ENCODE results near the gene GAPDH.

GAPDH gene

DNA sequence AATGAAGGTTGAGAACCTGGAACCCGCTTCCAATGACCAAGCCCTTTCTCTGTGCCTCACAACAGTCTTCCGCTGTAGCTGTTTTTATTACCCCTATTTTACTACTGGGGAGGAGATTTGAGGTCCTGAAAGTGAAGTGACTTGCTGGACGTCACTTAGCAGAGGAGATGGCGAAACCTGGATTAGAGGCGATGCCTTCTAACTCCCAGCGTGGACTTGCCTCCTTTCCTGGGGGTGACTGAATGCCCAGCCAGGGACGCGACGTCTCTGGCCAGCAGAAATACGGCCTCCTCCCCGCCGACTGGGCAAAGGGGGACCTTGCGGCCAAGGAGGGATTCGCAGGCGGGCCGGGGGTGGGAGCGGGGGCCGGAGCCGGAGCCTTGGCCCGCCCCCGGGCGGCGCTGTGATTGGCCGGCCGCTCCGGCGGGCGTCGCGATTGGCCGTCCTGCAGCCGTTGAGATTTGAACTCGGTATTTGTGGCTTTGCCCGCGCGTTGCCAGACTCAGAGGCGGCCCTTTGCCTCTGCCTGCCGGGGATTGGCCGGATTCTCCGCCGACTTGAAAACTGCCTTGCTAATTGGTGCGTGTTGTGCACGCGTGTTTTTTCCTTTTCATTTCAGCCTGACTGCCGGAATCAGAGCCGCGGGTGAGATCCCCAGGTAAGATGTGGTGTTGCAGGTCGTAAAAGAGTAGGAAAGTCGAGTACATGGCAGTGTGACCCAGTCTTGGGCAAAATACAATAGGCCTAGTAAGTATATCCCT, 40.6 kb upstream of the GAPDH start, which contains the start of gene NCAPD2 (continued):
- 0 out of 2 replicates have a peak, but pooled peaks have one; percentile 32 for TF ChIP-seq ZNF561 (tag by site-specific recombination; IDR thresholded peaks at IDR 0.05; ENCODE audit: borderline replicate concordance)
- TF ChIP-seq ZNF837 (tag by site-specific recombination; IDR thresholded peaks at IDR 0.05) = no peak
- no peak for TF ChIP-seq ZNF621 (tag by site-specific recombination; IDR thresholded peaks at IDR 0.05)
- peak; percentile 73; the same call in 1 of the 2 replicates for TF ChIP-seq GFI1B (tag by site-specific recombination; IDR thresholded peaks at IDR 0.05)
- no peak for TF ChIP-seq SALL2 (tag by site-specific recombination; IDR thresholded peaks at IDR 0.05; ENCODE audit: borderline replicate concordance)
- peak; percentile 11; the same call in 1 of the 2 replicates for TF ChIP-seq ZNF629 (tag by site-specific recombination; IDR thresholded peaks at IDR 0.05)
- peak; percentile 73 for TF ChIP-seq EGR2 (tag by site-specific recombination; IDR thresholded peaks at IDR 0.05; ENCODE audit: low read depth)
- TF ChIP-seq, protein P1, sequence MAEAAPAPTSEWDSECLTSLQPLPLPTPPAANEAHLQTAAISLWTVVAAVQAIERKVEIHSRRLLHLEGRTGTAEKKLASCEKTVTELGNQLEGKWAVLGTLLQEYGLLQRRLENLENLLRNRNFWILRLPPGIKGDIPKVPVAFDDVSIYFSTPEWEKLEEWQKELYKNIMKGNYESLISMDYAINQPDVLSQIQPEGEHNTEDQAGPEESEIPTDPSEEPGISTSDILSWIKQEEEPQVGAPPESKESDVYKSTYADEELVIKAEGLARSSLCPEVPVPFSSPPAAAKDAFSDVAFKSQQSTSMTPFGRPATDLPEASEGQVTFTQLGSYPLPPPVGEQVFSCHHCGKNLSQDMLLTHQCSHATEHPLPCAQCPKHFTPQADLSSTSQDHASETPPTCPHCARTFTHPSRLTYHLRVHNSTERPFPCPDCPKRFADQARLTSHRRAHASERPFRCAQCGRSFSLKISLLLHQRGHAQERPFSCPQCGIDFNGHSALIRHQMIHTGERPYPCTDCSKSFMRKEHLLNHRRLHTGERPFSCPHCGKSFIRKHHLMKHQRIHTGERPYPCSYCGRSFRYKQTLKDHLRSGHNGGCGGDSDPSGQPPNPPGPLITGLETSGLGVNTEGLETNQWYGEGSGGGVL (tag by site-specific recombination; IDR thresholded peaks at IDR 0.05) = peak; percentile 35; the same call in 1 of the 2 replicates
- TF ChIP-seq ZNF501 (tag by site-specific recombination; IDR thresholded peaks at IDR 0.05) = peak; percentile 71
- 0 out of 2 replicates have a peak, but pooled peaks have one; percentile 11 for TF ChIP-seq ZXDB (tag by site-specific recombination; IDR thresholded peaks at IDR 0.05)
- TF ChIP-seq ZFP69B (tag by site-specific recombination; IDR thresholded peaks at IDR 0.05) = peak; percentile 15; the same call in 1 of the 2 replicates
- TF ChIP-seq, protein P2, sequence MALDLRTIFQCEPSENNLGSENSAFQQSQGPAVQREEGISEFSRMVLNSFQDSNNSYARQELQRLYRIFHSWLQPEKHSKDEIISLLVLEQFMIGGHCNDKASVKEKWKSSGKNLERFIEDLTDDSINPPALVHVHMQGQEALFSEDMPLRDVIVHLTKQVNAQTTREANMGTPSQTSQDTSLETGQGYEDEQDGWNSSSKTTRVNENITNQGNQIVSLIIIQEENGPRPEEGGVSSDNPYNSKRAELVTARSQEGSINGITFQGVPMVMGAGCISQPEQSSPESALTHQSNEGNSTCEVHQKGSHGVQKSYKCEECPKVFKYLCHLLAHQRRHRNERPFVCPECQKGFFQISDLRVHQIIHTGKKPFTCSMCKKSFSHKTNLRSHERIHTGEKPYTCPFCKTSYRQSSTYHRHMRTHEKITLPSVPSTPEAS (tag by site-specific recombination; IDR thresholded peaks at IDR 0.05) = no peak
- 0 out of 2 replicates have a peak, but pooled peaks have one; percentile 39 for TF ChIP-seq ZNF341 (tag by site-specific recombination; IDR thresholded peaks at IDR 0.05; ENCODE audit: low read depth)
- TF ChIP-seq OVOL3 (tag by site-specific recombination; IDR thresholded peaks at IDR 0.05) = peak; percentile 30; the same call in 1 of the 2 replicates
- TF ChIP-seq ZEB2 (tag by site-specific recombination; IDR thresholded peaks at IDR 0.05) = peak; percentile 10; the same call in 1 of the 2 replicates
- TF ChIP-seq ZNF521 (tag by site-specific recombination; IDR thresholded peaks at IDR 0.05) = no peak
- no peak for TF ChIP-seq RBAK (tag by site-specific recombination; IDR thresholded peaks at IDR 0.05)
- TF ChIP-seq, protein P3, sequence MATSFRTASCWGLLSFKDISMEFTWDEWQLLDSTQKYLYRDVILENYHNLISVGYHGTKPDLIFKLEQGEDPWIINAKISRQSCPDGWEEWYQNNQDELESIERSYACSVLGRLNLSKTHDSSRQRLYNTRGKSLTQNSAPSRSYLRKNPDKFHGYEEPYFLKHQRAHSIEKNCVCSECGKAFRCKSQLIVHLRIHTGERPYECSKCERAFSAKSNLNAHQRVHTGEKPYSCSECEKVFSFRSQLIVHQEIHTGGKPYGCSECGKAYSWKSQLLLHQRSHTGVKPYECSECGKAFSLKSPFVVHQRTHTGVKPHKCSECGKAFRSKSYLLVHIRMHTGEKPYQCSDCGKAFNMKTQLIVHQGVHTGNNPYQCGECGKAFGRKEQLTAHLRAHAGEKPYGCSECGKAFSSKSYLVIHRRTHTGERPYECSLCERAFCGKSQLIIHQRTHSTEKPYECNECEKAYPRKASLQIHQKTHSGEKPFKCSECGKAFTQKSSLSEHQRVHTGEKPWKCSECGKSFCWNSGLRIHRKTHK (tag by site-specific recombination; IDR thresholded peaks at IDR 0.05) = no peak
- peak; percentile 15 for TF ChIP-seq KLF16 (tag by site-specific recombination; IDR thresholded peaks at IDR 0.05)
- TF ChIP-seq ZNF146 (tag by site-specific recombination; IDR thresholded peaks at IDR 0.05) = peak; percentile 17; the same call in 1 of the 2 replicates
- TF ChIP-seq, protein P4, sequence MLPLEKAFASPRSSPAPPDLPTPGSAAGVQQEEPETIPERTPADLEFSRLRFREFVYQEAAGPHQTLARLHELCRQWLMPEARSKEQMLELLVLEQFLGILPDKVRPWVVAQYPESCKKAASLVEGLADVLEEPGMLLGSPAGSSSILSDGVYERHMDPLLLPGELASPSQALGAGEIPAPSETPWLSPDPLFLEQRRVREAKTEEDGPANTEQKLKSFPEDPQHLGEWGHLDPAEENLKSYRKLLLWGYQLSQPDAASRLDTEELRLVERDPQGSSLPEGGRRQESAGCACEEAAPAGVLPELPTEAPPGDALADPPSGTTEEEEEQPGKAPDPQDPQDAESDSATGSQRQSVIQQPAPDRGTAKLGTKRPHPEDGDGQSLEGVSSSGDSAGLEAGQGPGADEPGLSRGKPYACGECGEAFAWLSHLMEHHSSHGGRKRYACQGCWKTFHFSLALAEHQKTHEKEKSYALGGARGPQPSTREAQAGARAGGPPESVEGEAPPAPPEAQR (tag by site-specific recombination; IDR thresholded peaks at IDR 0.05) = no peak
- TF ChIP-seq ZNF112 (tag by site-specific recombination; IDR thresholded peaks at IDR 0.05) = no peak
- TF ChIP-seq, protein P5, sequence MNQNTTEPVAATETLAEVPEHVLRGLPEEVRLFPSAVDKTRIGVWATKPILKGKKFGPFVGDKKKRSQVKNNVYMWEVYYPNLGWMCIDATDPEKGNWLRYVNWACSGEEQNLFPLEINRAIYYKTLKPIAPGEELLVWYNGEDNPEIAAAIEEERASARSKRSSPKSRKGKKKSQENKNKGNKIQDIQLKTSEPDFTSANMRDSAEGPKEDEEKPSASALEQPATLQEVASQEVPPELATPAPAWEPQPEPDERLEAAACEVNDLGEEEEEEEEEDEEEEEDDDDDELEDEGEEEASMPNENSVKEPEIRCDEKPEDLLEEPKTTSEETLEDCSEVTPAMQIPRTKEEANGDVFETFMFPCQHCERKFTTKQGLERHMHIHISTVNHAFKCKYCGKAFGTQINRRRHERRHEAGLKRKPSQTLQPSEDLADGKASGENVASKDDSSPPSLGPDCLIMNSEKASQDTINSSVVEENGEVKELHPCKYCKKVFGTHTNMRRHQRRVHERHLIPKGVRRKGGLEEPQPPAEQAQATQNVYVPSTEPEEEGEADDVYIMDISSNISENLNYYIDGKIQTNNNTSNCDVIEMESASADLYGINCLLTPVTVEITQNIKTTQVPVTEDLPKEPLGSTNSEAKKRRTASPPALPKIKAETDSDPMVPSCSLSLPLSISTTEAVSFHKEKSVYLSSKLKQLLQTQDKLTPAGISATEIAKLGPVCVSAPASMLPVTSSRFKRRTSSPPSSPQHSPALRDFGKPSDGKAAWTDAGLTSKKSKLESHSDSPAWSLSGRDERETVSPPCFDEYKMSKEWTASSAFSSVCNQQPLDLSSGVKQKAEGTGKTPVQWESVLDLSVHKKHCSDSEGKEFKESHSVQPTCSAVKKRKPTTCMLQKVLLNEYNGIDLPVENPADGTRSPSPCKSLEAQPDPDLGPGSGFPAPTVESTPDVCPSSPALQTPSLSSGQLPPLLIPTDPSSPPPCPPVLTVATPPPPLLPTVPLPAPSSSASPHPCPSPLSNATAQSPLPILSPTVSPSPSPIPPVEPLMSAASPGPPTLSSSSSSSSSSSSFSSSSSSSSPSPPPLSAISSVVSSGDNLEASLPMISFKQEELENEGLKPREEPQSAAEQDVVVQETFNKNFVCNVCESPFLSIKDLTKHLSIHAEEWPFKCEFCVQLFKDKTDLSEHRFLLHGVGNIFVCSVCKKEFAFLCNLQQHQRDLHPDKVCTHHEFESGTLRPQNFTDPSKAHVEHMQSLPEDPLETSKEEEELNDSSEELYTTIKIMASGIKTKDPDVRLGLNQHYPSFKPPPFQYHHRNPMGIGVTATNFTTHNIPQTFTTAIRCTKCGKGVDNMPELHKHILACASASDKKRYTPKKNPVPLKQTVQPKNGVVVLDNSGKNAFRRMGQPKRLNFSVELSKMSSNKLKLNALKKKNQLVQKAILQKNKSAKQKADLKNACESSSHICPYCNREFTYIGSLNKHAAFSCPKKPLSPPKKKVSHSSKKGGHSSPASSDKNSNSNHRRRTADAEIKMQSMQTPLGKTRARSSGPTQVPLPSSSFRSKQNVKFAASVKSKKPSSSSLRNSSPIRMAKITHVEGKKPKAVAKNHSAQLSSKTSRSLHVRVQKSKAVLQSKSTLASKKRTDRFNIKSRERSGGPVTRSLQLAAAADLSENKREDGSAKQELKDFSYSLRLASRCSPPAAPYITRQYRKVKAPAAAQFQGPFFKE (tag by site-specific recombination; IDR thresholded peaks at IDR 0.05; ENCODE audit: borderline replicate concordance) = no peak
- TF ChIP-seq ZNF610 (tag by site-specific recombination; IDR thresholded peaks at IDR 0.05; ENCODE audit: borderline replicate concordance) = peak; percentile 50; the same call in 1 of the 2 replicates
- TF ChIP-seq, protein P6, sequence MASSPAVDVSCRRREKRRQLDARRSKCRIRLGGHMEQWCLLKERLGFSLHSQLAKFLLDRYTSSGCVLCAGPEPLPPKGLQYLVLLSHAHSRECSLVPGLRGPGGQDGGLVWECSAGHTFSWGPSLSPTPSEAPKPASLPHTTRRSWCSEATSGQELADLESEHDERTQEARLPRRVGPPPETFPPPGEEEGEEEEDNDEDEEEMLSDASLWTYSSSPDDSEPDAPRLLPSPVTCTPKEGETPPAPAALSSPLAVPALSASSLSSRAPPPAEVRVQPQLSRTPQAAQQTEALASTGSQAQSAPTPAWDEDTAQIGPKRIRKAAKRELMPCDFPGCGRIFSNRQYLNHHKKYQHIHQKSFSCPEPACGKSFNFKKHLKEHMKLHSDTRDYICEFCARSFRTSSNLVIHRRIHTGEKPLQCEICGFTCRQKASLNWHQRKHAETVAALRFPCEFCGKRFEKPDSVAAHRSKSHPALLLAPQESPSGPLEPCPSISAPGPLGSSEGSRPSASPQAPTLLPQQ (tag by site-specific recombination; IDR thresholded peaks at IDR 0.05) = peak; percentile 3; the same call in 1 of the 2 replicates
- TF ChIP-seq ZBTB20 (tag by site-specific recombination; IDR thresholded peaks at IDR 0.05) = peak; percentile 73
